IPS DF 4.7 (cell line): ENCODE results near the gene ADTRP.

Source experiments
- DNase-seq: peaks from one replicate; pipeline ENCODE4 v3.0.0-alpha.2; 2013; ENCODE audit warnings: low spot score; ENCODE audit errors: extremely low read depth

ADTRP gene

GRCh38 chr6:11727346-11727997, 51.1 kb downstream of the ADTRP start:
- no peak for DNase-seq

DNA sequence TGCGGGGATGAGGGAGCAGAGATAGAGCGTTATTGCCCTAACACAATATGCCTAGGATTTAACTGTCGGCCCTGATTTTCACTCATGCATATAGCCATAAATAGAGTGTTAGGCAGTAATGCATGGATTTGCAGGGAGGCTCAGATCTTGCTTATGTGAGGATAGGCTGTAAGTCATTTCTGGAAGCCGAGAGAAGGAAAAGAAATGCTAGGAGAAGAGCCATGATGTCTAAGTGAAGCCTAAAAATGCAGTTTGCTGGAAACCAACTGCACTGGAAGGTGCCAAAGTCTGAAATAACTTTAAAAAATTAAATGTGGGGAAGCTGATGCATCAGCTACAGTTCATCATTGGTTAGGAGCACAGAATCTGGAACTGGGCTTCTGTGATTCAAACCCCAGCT, 54.3 kb downstream of the ADTRP start:
- no peak for DNase-seq

DNA sequence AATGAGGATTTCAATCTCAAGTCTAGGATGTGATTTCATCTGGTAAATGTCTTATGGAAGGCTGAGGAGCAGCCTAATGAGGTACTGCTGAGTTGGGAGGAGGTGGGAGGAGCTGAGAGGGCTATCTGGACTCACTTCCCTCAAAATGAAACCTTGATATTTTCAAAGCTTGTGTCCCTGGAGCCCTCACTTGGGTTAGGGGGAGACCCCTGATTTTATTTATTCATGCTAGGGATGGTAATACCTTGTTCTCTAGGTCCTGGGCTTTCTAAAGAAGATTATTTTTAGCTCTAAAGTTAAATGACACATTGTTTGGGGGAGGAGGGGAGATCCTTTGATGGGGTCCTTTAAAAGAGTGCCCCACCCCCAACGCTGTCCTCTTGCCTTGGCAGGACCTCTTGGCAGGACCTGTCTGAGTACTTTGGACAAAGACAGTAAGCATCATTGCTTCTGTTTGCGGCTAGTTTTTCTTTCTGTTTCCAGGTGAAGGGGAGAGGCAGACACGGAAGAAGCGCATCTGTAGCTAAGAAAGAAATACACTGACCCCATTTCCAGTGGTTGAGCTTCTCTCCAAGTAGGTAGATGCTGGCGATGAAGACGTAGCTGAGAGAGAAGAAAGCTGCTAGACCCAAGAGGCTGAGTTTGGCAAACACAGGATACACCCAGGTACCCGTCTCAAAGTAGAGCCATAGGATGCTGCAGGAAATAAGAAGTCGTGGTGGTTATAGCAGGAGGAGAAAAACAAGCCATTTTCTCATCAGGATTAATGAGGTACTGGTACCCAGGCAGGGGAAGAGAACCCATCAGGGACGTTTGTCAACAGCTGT, 55.6 kb downstream of the ADTRP start:
- DNase-seq: no peak

GRCh38 chr6:11722220-11722619, 56.4 kb downstream of the ADTRP start:
- no peak for DNase-seq

DNA sequence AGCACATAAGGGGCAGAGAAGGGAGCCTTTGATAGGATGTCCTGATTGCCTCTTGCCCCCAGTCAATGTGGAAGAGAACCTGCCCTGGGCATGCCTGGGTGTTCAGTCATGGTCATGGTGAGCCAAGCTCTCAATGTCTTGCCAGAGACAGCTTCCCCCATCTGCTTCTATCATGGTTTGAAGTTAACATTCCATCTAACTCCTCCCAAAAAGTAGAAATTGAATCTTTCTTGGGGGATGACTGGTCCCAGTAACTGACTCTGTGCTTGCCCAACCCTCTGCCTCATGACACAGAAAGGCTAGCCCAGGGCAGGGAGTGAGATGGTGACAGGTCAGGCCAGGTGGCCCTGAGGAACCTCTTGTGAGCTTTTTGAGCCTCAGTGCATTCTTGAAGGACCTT, 60.1 kb downstream of the ADTRP start:
- DNase-seq: no peak

- no peak for DNase-seq
These were observed 60.6 kb downstream of the ADTRP start for GRCh38 chr6:11718031-11718430.

GRCh38 chr6:11714798-11715285, 63.8 kb downstream of the ADTRP start:
- no peak for DNase-seq

GRCh38 chr6:11714116-11714797, 64.3 kb downstream of the ADTRP start:
- no peak for DNase-seq

- no peak for DNase-seq
These were observed 65.8 kb downstream of the ADTRP start for GRCh38 chr6:11712760-11713159.

DNA sequence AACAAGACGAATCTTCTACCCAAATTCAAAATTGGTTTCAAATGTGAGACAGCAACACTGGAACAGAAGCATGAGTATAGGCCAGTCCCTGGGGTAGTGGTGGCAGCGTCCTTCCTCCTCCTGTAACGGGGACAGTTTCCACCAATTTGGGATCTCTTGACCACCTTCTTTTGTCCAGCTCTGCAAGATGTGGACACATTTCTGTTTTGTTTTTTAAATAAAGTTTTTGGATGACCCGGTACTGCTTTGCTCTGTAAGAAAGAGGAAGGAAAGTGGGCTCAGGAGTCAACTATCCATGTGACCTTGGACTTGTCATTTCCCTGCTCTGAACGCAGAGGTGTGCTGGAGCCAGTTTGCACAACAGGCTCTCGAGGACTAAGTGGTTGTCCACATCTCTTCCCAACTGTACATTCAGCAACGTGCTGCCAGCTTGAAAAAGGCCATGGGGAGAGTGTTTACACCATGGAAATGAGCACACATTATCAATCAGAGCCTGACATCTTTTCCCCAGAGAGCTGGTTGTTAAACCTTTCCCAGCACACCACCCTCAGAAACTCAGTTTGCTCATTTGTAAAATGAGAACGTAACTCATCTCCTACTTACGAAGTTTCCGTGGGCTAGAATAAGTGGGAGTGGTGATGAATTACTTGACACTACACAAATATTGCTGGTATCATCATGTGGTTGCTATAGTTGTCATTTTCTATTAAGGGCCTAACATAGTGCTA, 66.5 kb downstream of the ADTRP start:
- DNase-seq: no peak

DNA sequence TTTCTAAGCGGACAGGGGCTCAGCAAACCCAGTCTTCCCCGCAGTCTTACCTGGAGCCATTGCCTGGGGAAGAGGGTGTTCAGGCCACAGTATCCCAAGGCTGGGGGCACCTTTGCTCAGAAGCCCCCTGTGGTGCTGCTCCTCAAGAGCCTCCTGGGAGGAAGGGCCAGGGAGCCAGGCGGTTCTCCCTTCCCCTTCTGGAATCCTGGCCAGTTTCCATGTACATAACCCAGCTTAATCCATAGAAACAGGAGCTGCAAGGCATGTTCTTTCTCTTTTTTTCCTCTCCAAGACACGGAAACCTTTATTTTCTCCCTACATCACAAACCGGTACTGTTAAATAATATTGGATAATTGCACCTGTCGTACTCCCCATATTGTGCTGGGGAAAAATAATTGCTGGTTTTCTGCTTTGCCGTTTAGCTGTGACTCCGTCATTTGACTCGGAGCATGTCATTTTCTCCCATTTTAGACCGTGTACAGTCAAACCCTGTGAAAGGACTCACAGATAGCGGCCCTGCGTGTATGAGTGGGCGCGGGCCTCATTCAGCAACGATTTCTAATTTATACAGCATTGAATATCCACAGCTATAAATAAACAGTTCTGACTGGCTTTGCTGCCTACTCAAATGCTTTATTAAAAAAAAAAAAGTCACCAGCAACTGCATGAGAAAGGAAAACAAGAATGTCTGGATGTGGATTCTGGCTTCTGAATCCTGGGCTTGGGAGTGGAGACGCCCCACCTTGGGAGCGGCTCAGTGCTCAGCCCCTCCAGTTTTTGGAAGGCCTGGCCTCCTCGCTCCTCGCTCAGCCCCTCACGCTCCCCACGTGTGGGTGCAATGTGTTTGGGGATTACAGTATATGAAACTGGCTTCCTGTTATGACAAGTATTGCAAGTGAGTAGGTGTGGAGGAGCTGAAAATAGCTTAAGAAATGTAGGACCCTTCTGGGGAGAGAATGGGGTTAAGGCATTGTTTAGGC, 67.3 kb downstream of the ADTRP start:
- no peak for DNase-seq

GRCh38 chr6:11710311-11710761, 68.3 kb downstream of the ADTRP start:
- no peak for DNase-seq

DNA sequence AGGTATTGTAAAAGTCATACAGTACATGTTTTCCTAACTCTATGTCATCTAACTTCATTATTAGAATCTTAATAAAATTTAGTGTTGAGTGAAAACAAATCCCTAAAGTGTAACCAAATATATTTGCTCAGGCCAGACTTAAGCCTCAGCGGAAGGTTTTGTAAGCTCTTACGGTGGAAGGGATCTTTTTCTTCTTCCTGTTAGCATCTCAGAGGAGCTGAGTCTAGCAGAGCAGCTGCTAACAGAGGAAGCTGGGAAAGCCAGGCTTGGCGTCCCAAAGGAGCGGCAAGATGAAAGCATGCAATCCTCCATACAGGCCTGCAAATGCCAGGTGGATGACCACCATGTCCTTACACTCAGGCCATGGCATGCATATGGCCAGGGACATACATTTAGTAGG, 72.4 kb downstream of the ADTRP start:
- DNase-seq: no peak

- no peak for DNase-seq
These were observed 73.1 kb downstream of the ADTRP start for GRCh38 chr6:11705483-11705882.

DNA sequence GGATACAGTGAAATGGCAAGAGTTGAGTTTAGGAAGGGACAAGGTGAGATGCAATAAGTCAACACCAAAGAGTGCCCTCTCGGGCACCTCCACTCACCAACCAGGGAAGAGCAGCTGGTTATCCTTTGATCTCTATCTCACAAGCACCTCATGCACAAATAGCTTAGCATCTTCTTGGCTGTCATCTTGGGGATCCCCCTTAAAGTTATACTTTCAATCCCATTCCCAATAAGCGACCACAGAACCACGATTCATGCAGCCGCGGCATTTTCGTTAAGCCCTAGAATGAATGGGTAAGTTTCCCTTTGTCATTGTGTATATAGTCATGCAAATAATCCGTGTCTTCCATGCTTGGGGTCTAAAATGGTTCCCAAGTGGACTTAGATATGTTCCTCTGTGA, 73.5 kb downstream of the ADTRP start:
- DNase-seq: no peak

DNA sequence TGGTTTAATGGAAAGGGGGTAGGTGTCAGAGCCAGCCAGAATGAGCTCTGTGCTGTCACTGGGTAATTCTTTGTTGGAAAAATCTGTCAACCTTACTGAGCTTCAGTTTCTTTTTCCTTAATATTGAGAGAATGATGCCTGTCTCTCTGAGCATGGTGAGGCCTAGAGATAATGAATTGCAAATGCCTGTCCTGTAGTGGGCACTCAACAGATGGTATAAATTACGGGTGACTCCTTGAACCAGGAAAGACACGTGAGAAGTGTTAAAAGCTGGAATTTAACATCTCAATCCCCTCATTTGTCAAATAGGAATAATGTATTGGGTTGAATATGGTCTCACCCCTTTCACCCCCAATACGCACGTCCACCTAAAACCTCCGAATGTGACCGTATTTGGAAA, 74.9 kb downstream of the ADTRP start:
- DNase-seq: no peak

DNA sequence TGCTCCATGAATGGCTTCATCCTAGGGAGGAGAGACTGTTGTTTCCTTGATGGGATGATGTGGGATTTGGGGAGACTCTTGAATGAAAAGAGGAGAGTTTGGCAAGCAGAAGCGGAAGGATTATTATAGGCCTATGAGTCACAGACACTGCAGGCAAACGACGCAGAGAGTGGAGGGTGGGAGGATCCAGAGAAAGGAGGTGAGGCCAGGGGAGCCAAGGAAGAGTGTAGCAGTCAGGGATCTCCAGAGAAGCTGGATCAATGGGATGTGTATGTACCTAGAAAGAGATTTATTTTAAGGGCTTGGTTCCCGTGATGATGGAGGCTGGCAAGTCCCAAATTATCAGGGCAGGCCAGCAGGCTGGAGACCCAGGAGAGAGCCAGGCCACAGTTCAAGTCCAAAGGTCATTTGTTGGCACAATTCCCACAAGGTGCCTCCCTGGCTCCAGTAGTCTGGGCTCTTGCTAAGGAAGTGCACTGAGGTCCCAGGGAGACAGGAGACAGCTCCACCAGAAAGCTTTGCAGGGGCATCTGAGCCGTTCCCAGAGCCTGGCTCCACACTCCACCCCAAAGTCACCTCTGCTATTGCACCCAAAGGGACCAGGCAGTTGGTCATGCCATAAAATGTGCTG, 76.0 kb downstream of the ADTRP start:
- no peak for DNase-seq

- DNase-seq: no peak
These were observed 76.5 kb downstream of the ADTRP start for GRCh38 chr6:11702089-11702488.

- no peak for DNase-seq
These were observed 77.0 kb downstream of the ADTRP start for GRCh38 chr6:11701573-11701972.
